DOHH2 (cell line): ENCODE data around the gene FXYD6.

Source experiments
- EZH2phosphoT487 ChIP-seq: fragments of 200-600 bp; sonication (generic); IDR thresholded peaks from 2 replicates; pipeline ENCODE4 v1.6.1; 2017; ENCODE audit warnings: borderline replicate concordance, mild to moderate bottlenecking, antibody characterized with exemption, low read length, moderate library complexity, mixed read lengths
- TF ChIP-seq, protein P1 (sequence below): fragments of 200-600 bp; sonication (generic); IDR thresholded peaks from one replicate; pipeline ENCODE4 v1.5.1; 2014; ENCODE audit warnings: antibody characterized with exemption, mild to moderate bottlenecking, low read depth, low read length; ENCODE audit not compliant: poor library complexity, severe bottlenecking

DNA sequence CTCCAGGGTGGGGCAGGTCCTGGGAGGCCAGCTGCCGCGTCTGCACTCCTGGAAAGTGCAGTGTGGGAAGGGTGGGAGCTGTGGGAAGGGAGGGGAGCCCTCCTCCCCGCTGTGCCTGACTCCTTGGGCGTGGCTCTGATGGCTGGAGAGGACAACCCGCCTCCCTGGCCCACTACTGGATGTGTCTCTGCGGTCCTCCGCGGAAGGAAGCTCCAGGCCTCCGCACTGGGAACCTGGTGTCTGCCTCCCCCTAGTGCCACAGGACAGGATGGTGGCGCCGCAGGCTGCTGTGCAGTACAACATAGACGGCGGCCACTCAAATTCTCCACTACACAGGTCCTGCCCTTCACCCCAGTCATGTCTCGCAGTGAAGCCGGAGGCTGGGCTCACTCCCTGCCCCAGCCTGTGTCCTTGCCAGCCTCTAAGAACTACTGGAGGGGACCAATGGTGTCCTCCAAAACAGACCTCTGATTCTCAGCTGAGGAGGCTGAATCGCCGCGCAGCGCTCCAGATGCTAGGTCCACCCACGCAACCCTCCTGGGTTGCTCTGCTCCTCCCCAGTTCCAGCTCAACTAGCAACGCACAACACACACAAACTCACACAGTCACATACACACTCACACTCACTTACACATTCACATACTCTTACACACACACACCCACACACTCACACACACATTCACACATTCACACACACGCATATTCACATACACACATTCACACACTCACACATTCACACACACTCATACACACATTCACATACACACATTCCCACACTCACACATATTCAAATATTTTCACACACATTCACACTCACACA, 67.0 kb downstream of the FXYD6 start:
- TF ChIP-seq, protein P1, sequence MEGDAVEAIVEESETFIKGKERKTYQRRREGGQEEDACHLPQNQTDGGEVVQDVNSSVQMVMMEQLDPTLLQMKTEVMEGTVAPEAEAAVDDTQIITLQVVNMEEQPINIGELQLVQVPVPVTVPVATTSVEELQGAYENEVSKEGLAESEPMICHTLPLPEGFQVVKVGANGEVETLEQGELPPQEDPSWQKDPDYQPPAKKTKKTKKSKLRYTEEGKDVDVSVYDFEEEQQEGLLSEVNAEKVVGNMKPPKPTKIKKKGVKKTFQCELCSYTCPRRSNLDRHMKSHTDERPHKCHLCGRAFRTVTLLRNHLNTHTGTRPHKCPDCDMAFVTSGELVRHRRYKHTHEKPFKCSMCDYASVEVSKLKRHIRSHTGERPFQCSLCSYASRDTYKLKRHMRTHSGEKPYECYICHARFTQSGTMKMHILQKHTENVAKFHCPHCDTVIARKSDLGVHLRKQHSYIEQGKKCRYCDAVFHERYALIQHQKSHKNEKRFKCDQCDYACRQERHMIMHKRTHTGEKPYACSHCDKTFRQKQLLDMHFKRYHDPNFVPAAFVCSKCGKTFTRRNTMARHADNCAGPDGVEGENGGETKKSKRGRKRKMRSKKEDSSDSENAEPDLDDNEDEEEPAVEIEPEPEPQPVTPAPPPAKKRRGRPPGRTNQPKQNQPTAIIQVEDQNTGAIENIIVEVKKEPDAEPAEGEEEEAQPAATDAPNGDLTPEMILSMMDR, result no peak
- no peak for TF ChIP-seq EZH2phosphoT487
